ENCODE results near the gene AP1G1. TPM values are rescaled to one million over a fixed set of nuclear protein-coding genes. Genes with fewer than 3 reads are reported as not detected.
"Not testable (repeated sequence)": the region's sequence is repeated elsewhere in the genome, so short reads cannot be mapped to it uniquely, and the experiment has no call there.

AP1G1 gene
- total RNA-seq, 4 donors from 2014 or later, result 80.0 to 108 (median 92.4) TPM

- ATAC-seq (ENCODE audit: low FRiP score) (peak; percentile 39), DNase-seq (ENCODE audit: low spot score) (no peak)
- no peak for TF ChIP-seq CTCF (IDR thresholded peaks at IDR 0.05)
These were observed 585 bp downstream of the AP1G1 start for GRCh38 chr16:71807905-71808592.

- ATAC-seq (ENCODE audit: low FRiP score) (no peak), DNase-seq (ENCODE audit: low spot score) (no peak)
- no peak for TF ChIP-seq CTCF (IDR thresholded peaks at IDR 0.05)
These were observed 5.3 kb downstream of the AP1G1 start for GRCh38 chr16:71803305-71803690.

GRCh38 chr16:71796501-71797097, 12.0 kb downstream of the AP1G1 start:
- DNase-seq (ENCODE audit: low spot score), result no peak
- TF ChIP-seq CTCF (IDR thresholded peaks at IDR 0.05), result no peak
- ATAC-seq (ENCODE audit: low FRiP score), result no peak

- ATAC-seq (ENCODE audit: low FRiP score) (no peak), DNase-seq (ENCODE audit: low spot score) (no peak)
- TF ChIP-seq CTCF (IDR thresholded peaks at IDR 0.05), result no peak
These were observed 13.7 kb downstream of the AP1G1 start for GRCh38 chr16:71794943-71795342.

- ATAC-seq (ENCODE audit: low FRiP score) (no peak), DNase-seq (ENCODE audit: low spot score) (no peak)
- TF ChIP-seq CTCF (IDR thresholded peaks at IDR 0.05), result no peak
These were observed 14.6 kb downstream of the AP1G1 start for GRCh38 chr16:71794018-71794417.

GRCh38 chr16:71792176-71792575, 16.5 kb downstream of the AP1G1 start:
- TF ChIP-seq CTCF (IDR thresholded peaks at IDR 0.05), result no peak
- ATAC-seq (ENCODE audit: low FRiP score) (no peak), DNase-seq (ENCODE audit: low spot score) (no peak)

GRCh38 chr16:71790329-71790728, 18.3 kb downstream of the AP1G1 start:
- not testable (repeated sequence) for ATAC-seq (ENCODE audit: low FRiP score); DNase-seq (ENCODE audit: low spot score)

Data from omental fat pad (tissue), 4 donors.